Fibroblast of pulmonary artery (primary cell): ENCODE measurements around the gene VSNL1.

Experiments used
- DNase-seq: peaks from one replicate; pipeline ENCODE4 v3.0.0-alpha.2; 2010; ENCODE audit warnings: low read depth
- H3K4me3 ChIP-seq: replicated peaks from 2 replicates; pipeline ENCODE4 v1.5.1; 2011; ENCODE audit warnings: low read depth, mild to moderate bottlenecking, control low read depth, low read length, moderate library complexity
- CTCF ChIP-seq: IDR thresholded peaks from 2 replicates; pipeline ENCODE4 v1.5.1; 2011; ENCODE audit warnings: mild to moderate bottlenecking, control low read depth, low read length, inconsistent platforms; ENCODE audit errors: missing control alignments

VSNL1 gene

DNA sequence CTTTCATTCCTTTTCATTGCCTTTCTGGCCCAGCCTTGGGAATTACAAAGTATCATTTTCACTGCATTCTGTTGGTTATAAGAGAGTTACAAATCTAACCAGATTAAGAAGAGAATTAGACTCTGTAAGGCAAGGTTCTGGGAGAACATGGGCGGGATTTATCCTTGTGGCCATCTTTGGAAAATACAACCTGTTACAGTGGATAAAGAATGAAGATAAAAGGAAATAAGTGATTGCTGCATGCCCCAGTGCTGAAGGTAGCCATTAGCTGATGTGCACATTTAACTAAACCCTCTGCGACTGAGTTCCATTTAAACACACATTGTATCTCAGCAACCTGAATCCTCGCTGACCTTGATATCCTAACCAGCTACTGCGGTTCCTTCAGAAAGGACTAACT lies 119.7 kb downstream of the VSNL1 start:
- TF ChIP-seq CTCF: no peak
- DNase-seq: no peak
- H3K4me3 ChIP-seq: no peak overlapping the region

DNA sequence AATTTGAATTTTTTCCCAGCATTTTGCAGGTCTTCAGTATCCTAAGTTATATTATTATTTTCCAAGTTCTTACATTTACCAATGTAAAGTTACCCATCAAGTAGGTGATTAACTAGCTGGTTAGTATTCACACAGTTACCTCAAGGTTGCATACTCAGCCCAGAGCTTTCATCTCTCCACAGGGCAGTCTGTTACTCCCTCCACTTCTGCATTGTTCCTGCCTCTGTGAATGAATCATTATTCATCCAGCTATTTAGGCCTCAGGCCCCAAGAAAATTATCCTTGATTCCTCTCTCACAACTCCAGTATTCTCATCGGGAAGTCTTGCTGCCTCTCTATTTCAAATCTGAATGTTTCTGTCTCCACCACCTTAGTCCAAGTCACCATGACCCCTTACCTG lies 121.0 kb downstream of the VSNL1 start:
- no peak for TF ChIP-seq CTCF
- DNase-seq: no peak

GRCh38 chr2:17662723-17663122 lies 122.2 kb downstream of the VSNL1 start:
- no peak for TF ChIP-seq CTCF
- DNase-seq: no peak
- H3K4me3 ChIP-seq: no peak overlapping the region

More for the DNA sequence above, 121.0 kb downstream of the VSNL1 start:
- H3K4me3 ChIP-seq: no peak overlapping the region

DNA sequence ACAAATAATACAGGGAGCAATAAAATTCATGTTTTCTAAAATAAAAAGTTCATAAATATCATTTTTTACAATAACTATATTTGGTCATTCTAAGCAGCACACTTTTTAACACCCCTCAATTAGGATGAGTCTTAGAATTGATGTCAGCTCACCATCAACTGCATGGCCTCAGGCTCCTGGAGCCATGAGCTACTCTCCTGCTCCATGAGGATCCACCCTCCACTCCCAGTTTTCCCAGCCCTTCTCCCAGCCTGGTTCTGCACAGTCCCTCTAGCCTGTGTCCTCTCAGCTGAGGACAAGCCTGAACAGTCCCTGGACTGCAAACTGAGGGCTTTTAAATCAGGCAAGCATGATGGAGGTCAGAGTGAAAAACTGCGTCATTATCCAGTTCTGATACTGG lies 124.0 kb downstream of the VSNL1 start:
- no peak for DNase-seq
- no peak for TF ChIP-seq CTCF
- no peak overlapping the region for H3K4me3 ChIP-seq

DNA sequence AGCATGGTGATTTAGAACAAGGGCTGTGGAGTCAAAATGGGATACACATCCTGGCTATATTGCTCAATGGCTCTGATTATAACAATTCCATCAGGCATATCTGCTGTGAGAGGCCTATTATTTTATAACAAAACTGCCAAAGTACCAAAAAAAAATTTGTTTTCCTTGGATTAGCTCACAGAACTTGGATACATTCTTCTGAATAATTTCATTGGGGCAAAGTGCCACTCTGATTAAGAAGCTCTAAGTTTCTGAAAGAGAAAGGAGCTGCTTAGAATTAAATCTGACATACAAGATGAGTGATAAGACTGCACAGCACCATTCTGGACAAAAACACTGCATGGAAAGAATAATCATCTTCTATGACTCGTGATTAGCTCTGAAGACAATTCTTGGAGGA lies 127.4 kb downstream of the VSNL1 start:
- peak; percentile 28 for DNase-seq
- H3K4me3 ChIP-seq: no peak overlapping the region
- no peak for TF ChIP-seq CTCF

DNA sequence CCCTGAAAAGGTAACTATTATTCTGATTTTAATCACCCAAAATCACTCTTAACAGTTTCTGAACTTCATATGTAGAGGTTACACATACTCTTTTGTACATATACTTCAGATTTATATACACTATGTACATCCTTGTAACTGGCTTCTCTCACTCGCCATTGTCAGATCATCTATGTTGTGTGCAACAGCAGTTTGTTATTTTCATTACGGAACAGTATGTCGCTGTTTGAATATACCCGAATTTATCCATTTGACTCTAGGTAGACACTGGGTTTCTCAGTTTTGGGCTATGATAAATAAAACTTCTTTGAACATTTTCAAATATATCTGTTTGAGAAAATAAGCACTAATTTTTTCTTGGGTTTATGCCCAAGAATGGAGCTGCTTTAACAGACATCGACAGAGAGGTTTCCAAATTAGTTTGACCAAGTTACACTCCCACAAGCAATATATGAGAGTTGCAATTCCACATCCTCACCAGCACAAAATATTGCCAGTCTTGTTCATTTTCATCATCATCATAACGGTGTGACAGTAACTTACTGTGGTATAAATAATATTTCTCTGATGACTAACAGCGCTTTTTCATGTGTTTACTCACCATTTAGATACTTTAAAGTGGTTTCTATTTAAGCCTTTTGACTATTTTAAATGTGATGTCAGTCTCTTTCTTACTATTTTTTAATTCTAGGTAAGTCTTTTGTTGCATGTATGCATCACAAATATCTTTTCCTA lies 132.3 kb downstream of the VSNL1 start:
- DNase-seq: peak; percentile 48
- no peak overlapping the region for H3K4me3 ChIP-seq
- TF ChIP-seq CTCF: no peak

DNA sequence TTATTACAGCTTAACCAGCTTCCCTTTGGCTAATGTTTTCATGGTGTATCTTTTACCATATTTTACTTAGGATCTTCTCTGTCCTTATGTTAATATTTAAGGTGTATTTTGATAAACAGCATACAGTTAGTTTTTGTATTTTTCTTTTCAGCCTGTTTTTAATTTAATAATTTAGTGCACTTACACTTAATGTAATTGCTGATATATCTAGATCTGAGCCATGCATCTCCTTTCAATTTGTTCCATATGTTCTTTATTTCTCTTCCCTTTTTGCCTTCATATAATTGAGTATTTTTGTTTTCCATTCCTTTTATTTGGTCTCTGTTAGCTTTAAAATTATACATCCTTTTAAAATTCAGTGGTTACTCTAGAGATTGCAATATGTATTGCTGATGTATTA lies 134.3 kb downstream of the VSNL1 start:
- DNase-seq: no peak
- H3K4me3 ChIP-seq: no peak overlapping the region
- no peak for TF ChIP-seq CTCF
